22Rv1 (cell line): ENCODE data around the gene PHYKPL.

Source experiments
- H3K27ac ChIP-seq: fragments of 450-650 bp; 2 replicates; pipeline ENCODE4 v1.5.1; 2017
- ZFX ChIP-seq: fragments of 450-650 bp; IDR thresholded peaks from 2 replicates; pipeline ENCODE4 v1.6.1; 2017; ENCODE audit warnings: antibody characterized with exemption, borderline replicate concordance
- TF ChIP-seq, protein P1 (sequence below): fragments of 450-650 bp; IDR thresholded peaks from 2 replicates; pipeline ENCODE4 v1.5.1; 2017; ENCODE audit warnings: mild to moderate bottlenecking

The PHYKPL gene

DNA sequence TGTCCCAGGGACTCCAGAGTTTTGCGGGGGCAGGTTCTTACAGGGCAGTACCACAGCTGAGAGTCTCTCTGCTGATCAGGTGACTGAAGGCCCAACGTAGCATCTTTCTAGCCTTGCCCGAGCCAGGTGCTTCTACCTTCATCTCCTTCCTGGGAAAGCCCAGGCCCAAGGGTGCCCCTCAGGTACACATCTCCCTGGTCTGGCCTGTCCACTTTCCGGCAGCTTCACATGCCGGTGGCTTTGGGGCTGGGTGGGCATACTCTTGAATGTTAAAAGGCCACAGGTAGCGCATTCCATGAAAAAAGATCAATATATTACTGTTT, 5.7 kb upstream of the PHYKPL start:
- H3K27ac ChIP-seq: no peak overlapping the region
- TF ChIP-seq ZFX: no peak
- TF ChIP-seq, protein P1, sequence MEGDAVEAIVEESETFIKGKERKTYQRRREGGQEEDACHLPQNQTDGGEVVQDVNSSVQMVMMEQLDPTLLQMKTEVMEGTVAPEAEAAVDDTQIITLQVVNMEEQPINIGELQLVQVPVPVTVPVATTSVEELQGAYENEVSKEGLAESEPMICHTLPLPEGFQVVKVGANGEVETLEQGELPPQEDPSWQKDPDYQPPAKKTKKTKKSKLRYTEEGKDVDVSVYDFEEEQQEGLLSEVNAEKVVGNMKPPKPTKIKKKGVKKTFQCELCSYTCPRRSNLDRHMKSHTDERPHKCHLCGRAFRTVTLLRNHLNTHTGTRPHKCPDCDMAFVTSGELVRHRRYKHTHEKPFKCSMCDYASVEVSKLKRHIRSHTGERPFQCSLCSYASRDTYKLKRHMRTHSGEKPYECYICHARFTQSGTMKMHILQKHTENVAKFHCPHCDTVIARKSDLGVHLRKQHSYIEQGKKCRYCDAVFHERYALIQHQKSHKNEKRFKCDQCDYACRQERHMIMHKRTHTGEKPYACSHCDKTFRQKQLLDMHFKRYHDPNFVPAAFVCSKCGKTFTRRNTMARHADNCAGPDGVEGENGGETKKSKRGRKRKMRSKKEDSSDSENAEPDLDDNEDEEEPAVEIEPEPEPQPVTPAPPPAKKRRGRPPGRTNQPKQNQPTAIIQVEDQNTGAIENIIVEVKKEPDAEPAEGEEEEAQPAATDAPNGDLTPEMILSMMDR: no peak

DNA sequence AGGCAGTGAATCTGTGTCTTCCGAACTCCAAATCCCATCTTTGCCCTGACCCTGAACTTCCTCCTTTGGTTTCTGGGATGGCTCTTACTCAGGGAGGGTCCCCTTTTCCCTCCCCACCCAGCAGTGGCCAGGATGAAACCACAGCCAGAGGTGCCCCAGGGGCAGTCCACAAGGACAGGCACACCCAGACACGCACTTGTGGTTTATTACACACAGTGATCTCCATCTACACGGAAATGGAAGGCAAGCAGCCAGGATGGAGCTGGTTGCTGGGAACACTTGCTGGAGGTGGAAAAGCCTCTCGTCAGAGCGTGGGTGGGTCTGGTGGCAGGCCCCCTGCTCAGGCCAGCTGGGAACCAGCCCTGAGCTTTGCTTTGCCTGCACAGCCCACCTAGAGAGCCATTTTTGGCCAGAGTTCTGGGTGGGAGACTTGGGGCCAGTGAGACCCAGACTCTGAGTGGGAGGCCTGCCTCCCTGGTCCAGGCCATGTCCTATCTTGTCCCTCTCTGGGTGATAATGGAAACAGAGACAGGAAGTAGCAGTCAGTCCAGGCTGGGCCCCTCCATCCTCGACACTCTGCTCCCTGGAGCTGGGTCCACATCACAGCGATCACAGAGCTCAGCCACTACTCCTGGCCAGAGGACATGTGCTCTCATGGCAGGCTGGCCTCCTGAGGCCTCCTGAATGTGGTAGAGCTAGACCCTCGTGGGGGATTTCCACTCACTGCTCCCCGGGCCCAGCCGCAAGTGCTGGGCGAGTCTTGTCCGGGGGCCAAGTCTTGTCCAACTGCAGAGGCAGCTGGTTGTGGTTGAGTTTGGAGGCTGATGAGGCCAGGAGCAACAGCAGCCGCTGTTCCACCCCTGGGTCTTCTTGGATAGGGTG, 5.1 kb upstream of the PHYKPL start:
- no peak for TF ChIP-seq ZFX
- H3K27ac ChIP-seq: no peak overlapping the region

DNA sequence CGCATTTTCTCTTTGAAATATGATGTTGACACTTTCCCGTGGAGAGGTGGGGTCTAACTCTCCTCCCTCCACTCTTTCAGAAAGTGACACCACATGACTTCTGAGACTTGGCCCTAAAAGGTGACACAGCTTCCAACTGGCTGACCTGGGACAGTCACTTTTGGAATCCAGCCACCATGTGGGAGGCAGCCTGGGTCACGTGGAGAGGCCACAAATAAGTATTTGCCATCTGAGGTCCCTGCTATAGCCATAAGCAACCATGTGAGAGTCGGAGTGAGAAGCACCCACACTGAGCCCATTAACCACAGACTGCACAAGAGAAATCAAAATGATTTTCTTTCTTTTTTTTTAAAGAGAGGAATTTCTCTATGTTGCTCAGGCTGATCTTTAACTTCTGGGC, 4.1 kb upstream of the PHYKPL start:
- TF ChIP-seq ZFX: no peak
- TF ChIP-seq, protein P1: no peak
- no peak overlapping the region for H3K27ac ChIP-seq

DNA sequence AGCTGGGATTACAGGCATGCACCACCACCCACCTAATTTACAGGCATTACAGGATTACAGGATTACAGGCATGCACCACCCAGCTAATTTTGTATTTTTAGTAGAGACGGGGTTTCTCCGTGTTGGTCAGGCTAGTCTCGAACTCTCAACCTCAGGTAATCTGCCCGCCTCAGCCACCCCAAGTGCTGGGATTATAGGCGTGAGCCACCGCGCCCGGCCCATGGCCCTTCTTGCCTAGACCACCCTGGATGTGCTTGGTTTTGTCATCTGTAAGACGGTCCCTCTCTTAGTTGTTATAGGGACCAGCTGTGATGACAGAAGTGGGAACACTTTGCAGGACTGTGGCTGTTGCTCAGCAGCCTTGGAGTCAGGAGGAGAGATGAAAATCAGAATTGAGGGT, 3.5 kb upstream of the PHYKPL start:
- TF ChIP-seq, protein P1: no peak

DNA sequence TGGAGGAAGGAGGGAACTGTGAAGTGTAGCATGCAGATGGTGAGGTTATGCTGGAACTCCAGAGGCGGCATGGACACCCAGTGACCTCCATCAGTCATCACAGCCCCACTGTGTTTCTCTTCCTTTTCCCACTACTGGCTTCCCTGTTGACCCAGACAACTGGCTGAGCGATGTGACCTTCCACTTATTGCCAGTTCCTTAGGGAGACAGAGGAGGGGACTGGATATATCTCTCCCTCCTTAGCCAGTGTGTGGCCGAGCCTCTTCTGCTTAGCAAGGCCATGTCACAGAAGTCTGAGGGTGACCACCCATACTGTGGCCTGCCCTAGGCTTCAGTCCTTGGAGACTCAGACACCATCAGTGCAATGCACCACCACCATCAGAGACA, 3.0 kb upstream of the PHYKPL start:
- no peak overlapping the region for H3K27ac ChIP-seq
- no peak for TF ChIP-seq ZFX
- TF ChIP-seq, protein P1: no peak

More for the DNA sequence above, 3.5 kb upstream of the PHYKPL start:
- no peak overlapping the region for H3K27ac ChIP-seq

DNA sequence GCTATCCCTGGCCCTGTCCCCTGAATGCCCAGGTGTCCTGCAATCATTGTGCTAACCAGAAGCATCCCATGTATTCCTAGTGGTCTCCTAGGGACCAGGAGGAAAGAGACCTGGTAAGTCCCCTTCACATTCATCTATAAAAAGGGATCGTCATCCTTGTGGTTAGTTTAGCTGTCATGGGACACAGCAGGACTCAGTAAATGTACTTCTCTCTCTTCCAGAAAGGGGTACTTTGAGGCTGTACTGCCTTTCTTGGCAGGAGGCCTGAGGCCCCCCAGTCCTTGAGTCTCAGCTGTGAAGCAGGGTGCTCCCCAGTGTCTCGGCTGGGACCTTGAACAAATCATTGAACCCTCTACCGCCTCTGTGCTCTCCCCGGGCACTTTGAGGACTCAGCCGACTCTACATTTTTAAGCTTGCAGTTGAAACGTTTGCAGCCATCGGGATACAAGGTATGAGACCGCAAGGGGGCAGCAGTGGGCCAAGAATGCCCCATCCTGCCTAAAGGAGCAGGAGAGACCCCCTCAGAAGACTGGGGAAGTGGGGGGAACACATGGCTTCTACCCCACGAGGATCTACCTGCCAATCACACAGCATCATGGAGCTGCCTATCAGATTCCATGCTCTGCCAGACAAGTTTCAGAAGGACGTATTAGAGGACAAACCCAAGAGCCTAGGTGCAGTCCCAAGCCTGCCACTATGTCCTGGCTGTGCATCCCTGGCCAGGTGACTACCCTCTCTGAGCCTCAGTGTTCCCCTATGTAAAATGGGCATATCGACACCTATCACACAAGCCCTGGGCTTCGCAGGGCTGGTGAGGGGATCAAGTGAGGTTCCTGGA, 2.4 kb upstream of the PHYKPL start:
- no peak overlapping the region for H3K27ac ChIP-seq
- TF ChIP-seq, protein P1: peak; percentile 85
- TF ChIP-seq ZFX: no peak

DNA sequence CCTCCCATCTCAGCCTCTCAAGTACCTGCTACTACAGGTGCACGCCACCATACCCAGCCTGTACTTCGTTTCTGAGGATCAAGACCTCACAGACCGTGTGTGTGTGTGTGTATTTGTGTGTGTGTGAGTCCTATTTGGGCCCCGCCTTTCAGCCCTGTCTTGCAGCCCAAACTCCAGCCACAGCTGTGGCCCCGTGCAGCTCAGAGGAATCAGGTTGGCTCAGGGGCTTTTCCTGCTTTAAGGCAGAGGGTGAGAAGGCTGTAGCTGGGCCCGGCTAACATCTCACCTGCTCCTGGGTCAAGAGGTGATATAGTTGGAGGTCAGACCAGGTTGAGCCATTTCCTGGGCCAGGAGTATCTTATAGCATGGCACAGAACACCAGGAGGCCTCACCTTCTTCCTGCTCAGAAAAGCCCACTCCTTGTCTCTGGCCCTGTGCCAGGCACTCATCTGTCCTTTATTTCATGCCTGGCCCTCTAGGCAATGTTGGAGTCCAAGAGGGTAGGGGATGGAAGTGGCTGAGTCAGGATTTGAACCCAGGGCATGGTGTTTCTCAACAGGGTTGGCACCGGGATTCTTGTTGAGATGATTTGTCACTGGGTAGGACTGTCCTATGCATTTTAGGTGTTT, 1.6 kb upstream of the PHYKPL start:
- TF ChIP-seq, protein P1: no peak
- no peak for TF ChIP-seq ZFX
- H3K27ac ChIP-seq: no peak overlapping the region
